HEK293T (cell line): ENCODE measurements around the gene EIF4G3.

Experiments
- CTCF ChIA-PET: fragments of 350-600 bp; formaldehyde crosslinking; extraction: SDS; loops from one replicate; lab custom pipeline; 2021; ENCODE audit warnings: antibody characterized with exemption, inconsistent platforms; lab: Yijun Ruan, JAX
- POLR2A ChIA-PET: fragments of 350-600 bp; formaldehyde crosslinking; extraction: SDS; loops from one replicate; lab custom pipeline; 2020; ENCODE audit warnings: antibody characterized with exemption, inconsistent platforms; lab: Yijun Ruan, JAX
- DNase-seq: peaks from one replicate; pipeline ENCODE4 v3.0.0; 2012; ENCODE audit warnings: mixed read lengths; ENCODE audit errors: extremely low spot score
- ARNT ChIP-seq: fragments of 450-650 bp; IDR thresholded peaks from 2 replicates; pipeline ENCODE4 v1.6.1; 2017; ENCODE audit warnings: mild to moderate bottlenecking
- BHLHE40 ChIP-seq: fragments of 450-650 bp; IDR thresholded peaks from 2 replicates; pipeline ENCODE4 v1.6.1; 2016; ENCODE audit warnings: mild to moderate bottlenecking, moderate library complexity, borderline replicate concordance
- CTBP1 ChIP-seq: fragments of 450-650 bp; IDR thresholded peaks from 2 replicates; pipeline ENCODE4 v1.6.1; 2016; ENCODE audit warnings: borderline replicate concordance
- ELF4 ChIP-seq: fragments of 450-650 bp; IDR thresholded peaks from 2 replicates; pipeline ENCODE4 v1.6.1; 2017; ENCODE audit warnings: antibody characterized with exemption
- FOXA1 ChIP-seq: fragments of 450-650 bp; IDR thresholded peaks from 2 replicates; pipeline ENCODE4 v1.6.1; 2016; ENCODE audit warnings: mild to moderate bottlenecking
- FOXK2 ChIP-seq: fragments of 450-650 bp; IDR thresholded peaks from 2 replicates; pipeline ENCODE4 v1.6.1; 2016; ENCODE audit warnings: mild to moderate bottlenecking
- FOXM1 ChIP-seq: fragments of 450-650 bp; IDR thresholded peaks from 2 replicates; pipeline ENCODE4 v1.6.1; 2017; ENCODE audit warnings: mild to moderate bottlenecking, borderline replicate concordance
- HDGF ChIP-seq: fragments of 450-650 bp; IDR thresholded peaks from 2 replicates; pipeline ENCODE4 v1.6.1; 2017; ENCODE audit warnings: antibody characterized with exemption, borderline replicate concordance
- L3MBTL2 ChIP-seq: fragments of 450-650 bp; conservative IDR thresholded peaks from 2 replicates; pipeline ENCODE4 v1.6.1; 2016; ENCODE audit warnings: mild to moderate bottlenecking
- NFRKB ChIP-seq: fragments of 450-650 bp; IDR thresholded peaks from 2 replicates; pipeline ENCODE4 v1.6.1; 2016; ENCODE audit warnings: mild to moderate bottlenecking, moderate library complexity
- PKNOX1 ChIP-seq: fragments of 450-650 bp; IDR thresholded peaks from 2 replicates; pipeline ENCODE4 v1.6.1; 2016
- SP1 ChIP-seq: fragments of 450-650 bp; IDR thresholded peaks from 2 replicates; pipeline ENCODE4 v1.6.1; 2017
- SUZ12 ChIP-seq: fragments of 450-650 bp; IDR thresholded peaks from 2 replicates; pipeline ENCODE4 v1.6.1; 2016; ENCODE audit warnings: mild to moderate bottlenecking
- TARDBP ChIP-seq: fragments of 450-650 bp; IDR thresholded peaks from 2 replicates; pipeline ENCODE4 v1.6.1; 2016
- ZNF384 ChIP-seq: fragments of 450-650 bp; IDR thresholded peaks from 2 replicates; pipeline ENCODE4 v1.6.1; 2016

EIF4G3 gene

GRCh38 chr1:21007876-21008275, 168.8 kb downstream of the EIF4G3 start:
- no peak for DNase-seq
- ChIA-PET POLR2A (no interaction called here), CTCF (no interaction called here)

GRCh38 chr1:21005466-21006239, 171.0 kb downstream of the EIF4G3 start:
- no peak for TF ChIP-seq NFRKB
- no peak for TF ChIP-seq TARDBP
- TF ChIP-seq FOXK2, result no peak
- no peak for TF ChIP-seq ARNT
- TF ChIP-seq PKNOX1, result no peak
- TF ChIP-seq CTBP1, result no peak
- TF ChIP-seq FOXM1, result no peak
- TF ChIP-seq SP1, result no peak
- no peak for TF ChIP-seq ZNF384
- TF ChIP-seq HDGF, result no peak
- no peak for TF ChIP-seq FOXA1
- TF ChIP-seq L3MBTL2, result no peak
- TF ChIP-seq ELF4, result no peak
- CTCF ChIA-PET, result no interaction called here
- POLR2A ChIA-PET, result no interaction called here
- DNase-seq, result no peak

More at GRCh38 chr1:21007876-21008275, 168.8 kb downstream of the EIF4G3 start:
- TF ChIP-seq PKNOX1, result no peak
- TF ChIP-seq TARDBP, result no peak
- TF ChIP-seq NFRKB, result no peak
- no peak for TF ChIP-seq ARNT
- TF ChIP-seq HDGF, result no peak
- TF ChIP-seq FOXM1, result no peak
- TF ChIP-seq CTBP1, result no peak
- no peak for TF ChIP-seq FOXA1
- TF ChIP-seq SUZ12, result no peak

- ChIA-PET CTCF (interaction anchor here (0.7 kb wide), 1 partner anchor 509 kb away, joined by 3 read pairs; no protein-coding TSS in a partner anchor), POLR2A (no interaction called here)
- no peak for DNase-seq
- TF ChIP-seq HDGF (no peak), SUZ12 (no peak), PKNOX1 (no peak)
Measured at GRCh38 chr1:21003281-21004045, 173.2 kb downstream of the EIF4G3 start.

- CTCF ChIA-PET, result interaction anchor here (0.6 kb wide), 1 partner anchor 403 kb away, joined by 4 read pairs; no protein-coding TSS in a partner anchor
- TF ChIP-seq ZNF384 (no peak), FOXK2 (no peak), HDGF (no peak)
- POLR2A ChIA-PET, result no interaction called here
- DNase-seq, result no peak
Measured at GRCh38 chr1:21001042-21001441, 175.7 kb downstream of the EIF4G3 start.

GRCh38 chr1:21000245-21000594, 176.5 kb downstream of the EIF4G3 start:
- DNase-seq, result no peak
- ChIA-PET POLR2A (no interaction called here), CTCF (no interaction called here)

More at GRCh38 chr1:21000245-21000594, 176.5 kb downstream of the EIF4G3 start:
- TF ChIP-seq FOXK2 (no peak), BHLHE40 (no peak), L3MBTL2 (no peak), CTBP1 (no peak), SP1 (no peak), PKNOX1 (no peak), FOXM1 (no peak), HDGF (no peak), ELF4 (no peak), TARDBP (no peak), NFRKB (no peak)
